PFSK-1 (cell line): ENCODE measurements around the gene LRRC27.

Source experiments
- FOXP2 ChIP-seq: optimal IDR thresholded peaks from 2 replicates; pipeline ENCODE3; 2011; ENCODE audit warnings: borderline replicate concordance, control low read depth, inconsistent platforms; ENCODE audit not compliant: insufficient read depth; ENCODE audit errors: extremely low read length, extremely low read depth
- POLR2AphosphoS5 ChIP-seq: IDR thresholded peaks from 2 replicates; pipeline ENCODE4 v1.6.1; 2012; ENCODE audit warnings: low read depth, mild to moderate bottlenecking, control low read depth, low read length, moderate library complexity
- SIN3A ChIP-seq: IDR thresholded peaks from 2 replicates; pipeline ENCODE4 v1.6.1; 2012; ENCODE audit warnings: mild to moderate bottlenecking, low read length, moderate library complexity, borderline replicate concordance; ENCODE audit not compliant: insufficient read depth
- TAF1 ChIP-seq: IDR thresholded peaks from 2 replicates; pipeline ENCODE4 v1.6.1; 2012; ENCODE audit warnings: low read length, control low read depth, borderline replicate concordance; ENCODE audit not compliant: insufficient read depth

DNA sequence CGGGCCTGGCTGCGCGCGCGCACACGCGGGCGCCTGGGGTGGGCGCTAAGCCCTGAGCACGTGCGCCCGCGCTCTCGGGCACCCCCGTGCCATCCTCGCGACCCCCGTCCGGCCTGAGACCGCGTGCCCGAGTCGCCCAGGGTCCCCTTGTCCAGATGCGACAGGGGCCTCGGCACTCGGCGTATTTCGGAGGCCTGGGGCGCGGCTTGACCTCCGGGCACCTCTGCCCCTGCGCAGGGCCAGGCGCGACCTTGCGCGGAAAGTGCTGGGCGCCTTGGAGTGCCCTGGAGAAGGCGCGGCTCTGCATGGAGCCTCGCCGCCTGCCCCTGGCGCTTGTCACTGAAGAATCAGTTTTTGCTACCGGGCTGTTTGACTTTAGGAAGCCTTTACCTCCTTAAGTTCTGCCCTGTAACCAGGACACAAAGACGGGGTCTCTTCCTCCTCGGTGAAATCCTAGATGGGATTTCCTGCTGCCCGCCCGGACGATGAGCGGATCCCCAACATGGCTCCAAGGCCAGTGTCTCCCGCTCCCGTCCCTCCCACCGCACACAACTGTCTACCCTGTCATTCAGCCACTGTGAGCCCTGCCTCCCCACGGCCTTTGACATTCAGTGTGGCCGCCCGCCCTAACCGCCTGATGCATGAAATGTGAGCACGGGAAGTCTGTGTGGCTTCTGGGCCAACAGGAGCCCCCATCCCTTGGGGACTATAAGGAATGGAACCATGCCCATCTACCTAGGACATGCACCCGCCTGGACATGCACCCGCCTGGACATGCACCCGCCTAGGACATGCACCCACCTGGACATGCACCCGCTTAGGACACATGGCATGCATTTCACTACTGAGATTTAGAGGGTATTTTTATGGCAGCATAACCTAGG is 23.2 kb upstream of the LRRC27 start:
- TF ChIP-seq POLR2AphosphoS5: no peak
- TF ChIP-seq TAF1: no peak
- TF ChIP-seq SIN3A: no peak
- no peak for TF ChIP-seq FOXP2
